GM19025 (cell line): ENCODE results near the gene BRME1.

ENCODE experiments used
- ATAC-seq: cut with Tn5 transposase; IDR thresholded peaks from one replicate; pipeline ENCODE4 v1.9.1; 2021; ENCODE audit warnings: mild to moderate bottlenecking, low read depth, moderate library complexity; ENCODE audit not compliant: unreplicated experiment

BRME1 gene

DNA sequence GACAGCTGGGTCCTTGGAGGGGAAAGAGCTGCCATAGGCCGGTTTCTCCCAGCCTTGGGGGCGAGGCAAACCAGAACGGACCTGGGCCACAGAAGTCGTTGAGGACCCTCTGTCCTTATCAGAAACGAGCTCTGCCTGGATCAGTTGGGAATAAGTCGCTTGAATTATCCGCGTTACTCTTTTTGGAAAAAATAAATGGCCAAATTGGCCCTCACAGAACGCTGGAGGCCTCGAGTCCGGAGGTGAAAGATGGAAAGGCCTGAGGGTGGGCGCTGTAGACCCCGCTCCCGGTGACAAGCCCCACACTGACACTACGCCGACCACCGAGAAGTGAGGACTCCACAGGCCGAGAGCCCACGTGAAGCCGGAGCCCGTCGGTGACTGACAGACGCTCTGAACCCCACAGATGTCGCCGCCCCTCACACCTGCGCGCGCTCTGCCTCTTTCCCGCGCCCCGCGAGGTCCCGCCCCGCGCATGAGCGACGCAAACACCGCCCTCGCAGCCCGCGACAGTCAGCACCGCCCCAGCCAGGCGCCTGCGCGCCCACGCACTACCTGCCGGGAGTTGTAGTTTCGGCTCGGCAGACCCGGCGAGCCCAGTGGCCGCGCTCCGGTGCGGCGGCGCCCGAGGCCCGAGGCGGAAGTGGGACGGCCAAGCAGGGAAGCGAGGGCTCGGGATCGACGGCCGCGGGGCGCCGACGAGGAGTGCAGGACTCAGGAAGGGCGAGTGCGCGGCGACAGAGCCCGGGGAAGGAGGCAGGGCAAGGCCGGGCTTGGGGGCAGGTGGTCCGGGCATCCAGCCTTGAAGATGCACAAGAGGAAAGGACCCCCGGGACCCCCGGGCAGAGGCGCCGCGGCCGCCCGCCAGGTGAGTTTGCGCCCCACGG is at the start of gene BRME1, which contains the start of gene CC2D1A:
TSS of gene BRME1 (minus strand) at position 484 of the 887 bp plus-strand sequence. CDS start 1,225 bp downstream, outside the sequence.
TSS of gene CC2D1A (plus strand) at position 568 of the 887 bp plus-strand sequence. CDS start at position 809, 241 bp downstream.
- peak; percentile 93 for ATAC-seq

DNA sequence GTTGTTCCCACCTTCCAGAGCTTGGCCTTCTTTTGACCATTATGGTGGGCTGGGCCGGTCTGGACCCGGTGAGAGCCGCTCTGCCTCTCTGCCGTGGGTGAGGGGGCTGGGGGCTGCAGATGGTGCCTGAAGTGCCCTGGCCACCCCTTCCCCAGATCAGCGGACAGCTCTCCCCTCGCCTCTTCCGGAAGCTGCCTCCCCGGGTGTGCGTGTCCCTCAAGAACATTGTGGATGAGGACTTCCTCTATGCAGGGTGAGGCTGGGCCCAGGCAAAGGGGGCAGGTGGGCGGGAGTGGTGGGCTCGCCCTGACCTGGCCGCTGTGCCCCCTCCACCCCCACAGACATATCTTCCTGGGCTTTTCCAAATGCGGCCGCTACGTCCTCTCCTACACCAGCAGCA is 48.3 kb upstream of the BRME1 start:
- ATAC-seq, result no peak

DNA sequence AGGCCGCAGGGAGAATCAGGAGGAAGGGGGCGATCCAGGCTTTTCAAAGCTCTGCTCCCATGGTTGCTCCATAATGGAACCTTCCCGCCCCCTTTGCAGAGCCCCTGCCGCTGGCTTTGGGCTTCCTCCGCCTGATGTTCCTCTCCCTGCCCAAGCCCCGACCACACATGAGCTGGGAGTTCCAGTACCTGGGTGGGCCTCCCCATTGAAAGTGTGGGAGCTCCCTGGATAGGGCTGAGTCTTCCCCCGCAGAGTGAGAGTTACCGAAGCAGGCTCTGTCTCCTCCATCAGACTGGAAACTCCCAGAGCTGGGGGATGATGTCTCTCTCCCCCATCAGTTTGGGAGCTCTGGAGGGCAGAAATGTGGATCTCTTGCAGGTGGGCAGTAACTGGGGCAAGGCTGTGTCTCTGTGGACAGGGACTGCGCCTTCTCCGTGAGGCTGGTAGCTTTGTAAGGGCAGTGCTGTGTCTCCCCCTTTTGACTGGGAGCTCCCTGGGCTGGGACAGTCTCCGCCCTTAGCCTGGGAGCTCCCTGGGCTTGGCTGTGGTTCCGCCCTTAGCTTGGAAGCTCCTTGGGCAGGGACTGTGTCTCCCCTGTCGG is 47.1 kb upstream of the BRME1 start:
- no peak for ATAC-seq

GRCh38 chr19:13952154-13952930 is 46.4 kb upstream of the BRME1 start, which contains the start of gene DCAF15:
DCAF15 (plus strand) TSS chr19:13952509; CDS start chr19:13952513, 4 bp downstream.
- ATAC-seq, result peak; percentile 95

DNA sequence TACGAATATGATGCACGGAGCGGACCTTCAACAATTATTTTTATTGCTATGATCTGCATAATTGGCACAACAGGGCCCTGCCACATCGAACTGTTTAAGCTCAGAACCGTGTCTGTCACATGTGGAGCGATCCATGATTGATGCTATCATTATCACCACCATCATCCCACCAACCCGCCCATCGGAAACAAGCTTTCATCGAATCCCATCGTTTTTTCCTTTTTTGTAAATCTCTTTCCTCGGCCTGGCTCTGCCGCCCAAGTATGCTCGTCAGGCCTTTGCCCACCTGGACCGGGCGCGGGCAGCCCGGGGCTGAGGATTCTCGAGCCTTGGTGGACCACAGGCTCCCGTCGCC is 45.9 kb upstream of the BRME1 start:
- no peak for ATAC-seq

DNA sequence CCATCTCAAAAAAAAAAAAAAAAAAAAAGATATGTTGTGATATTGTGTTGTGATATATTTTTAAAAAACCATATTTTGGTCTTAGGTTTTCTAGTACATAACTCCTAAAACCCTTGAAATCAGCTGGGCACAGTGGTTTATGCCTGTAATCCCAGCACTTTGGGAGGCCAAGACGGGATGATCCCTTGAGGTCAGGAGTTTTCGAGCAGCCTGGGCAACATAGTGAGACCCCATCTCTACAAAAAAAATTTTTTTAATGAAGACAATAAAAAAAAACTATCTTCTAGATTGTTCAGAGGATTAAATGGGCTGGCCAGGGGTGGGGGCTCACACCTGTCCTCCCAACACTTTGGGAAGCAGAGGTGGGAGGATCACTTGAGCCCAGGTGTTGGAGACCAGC is 45.1 kb upstream of the BRME1 start:
- ATAC-seq, result no peak

DNA sequence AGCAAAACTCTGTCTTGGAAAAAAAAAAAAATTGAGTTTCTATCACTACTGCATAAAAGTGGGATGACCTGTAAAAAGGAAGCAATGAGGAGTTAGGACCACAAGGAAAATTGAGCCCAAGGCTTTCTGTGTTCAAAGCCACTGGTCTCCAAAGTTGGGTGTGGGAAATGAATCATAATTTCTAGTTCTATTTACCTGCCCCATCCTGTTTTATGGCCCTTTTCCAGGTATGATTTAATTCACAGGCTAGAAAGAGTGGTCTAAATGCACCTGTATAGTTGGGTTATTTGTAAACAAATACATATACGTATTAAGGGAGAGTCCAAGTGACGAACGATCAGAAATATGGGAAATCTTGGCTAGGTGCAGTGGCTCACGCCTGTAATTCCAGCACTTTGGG is 40.5 kb upstream of the BRME1 start:
- ATAC-seq, result no peak

GRCh38 chr19:13942023-13942684 is 36.2 kb upstream of the BRME1 start:
- no peak for ATAC-seq

DNA sequence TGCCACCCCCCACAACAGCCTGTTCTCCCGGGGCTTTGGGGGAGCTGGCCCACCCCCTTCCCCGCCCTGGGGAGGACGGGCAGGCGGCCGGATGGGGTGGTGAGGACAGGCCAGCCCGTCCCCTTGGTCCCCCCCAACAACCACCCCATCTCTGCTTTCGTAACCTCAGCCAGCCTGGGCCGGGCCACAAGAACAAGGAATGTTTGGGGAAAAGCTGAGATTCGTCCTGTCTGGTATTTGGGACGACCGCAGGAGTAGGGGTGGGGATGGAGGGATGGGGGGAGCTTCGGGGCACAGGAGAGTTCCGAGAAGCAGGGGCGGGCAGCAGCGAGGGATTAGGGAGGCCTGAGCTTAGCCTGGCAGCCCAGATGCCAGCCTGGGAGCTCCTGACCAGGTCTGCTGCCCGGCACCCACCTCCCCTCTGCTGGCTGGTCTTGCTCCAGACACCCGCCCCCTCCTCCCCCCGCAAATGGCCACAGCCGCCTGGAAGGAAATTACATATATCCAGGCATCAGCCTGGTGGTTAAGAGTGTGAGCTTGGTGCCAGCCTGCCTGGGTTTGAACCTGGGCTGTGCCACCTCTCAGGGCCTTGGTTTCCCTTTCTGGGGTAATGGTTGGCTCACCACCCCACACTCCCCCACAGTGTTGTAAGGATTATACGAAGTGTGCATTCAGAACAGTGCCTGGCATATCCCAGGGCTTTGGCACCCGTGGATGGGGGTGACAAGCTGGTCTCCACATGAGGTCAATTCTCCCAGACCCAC is 32.6 kb upstream of the BRME1 start, which contains the start of gene PODNL1:
TSS of gene PODNL1 (minus strand) at position 117 of the 764 bp plus-strand sequence. CDS start 236 bp downstream, outside the sequence.
- ATAC-seq, result no peak

- no peak for ATAC-seq
These were observed 31.8 kb upstream of the BRME1 start for GRCh38 chr19:13937479-13938300.

GRCh38 chr19:13935765-13936510 is 30.0 kb upstream of the BRME1 start:
- ATAC-seq, result no peak

GRCh38 chr19:13934785-13935109 is 28.8 kb upstream of the BRME1 start:
- no peak for ATAC-seq

DNA sequence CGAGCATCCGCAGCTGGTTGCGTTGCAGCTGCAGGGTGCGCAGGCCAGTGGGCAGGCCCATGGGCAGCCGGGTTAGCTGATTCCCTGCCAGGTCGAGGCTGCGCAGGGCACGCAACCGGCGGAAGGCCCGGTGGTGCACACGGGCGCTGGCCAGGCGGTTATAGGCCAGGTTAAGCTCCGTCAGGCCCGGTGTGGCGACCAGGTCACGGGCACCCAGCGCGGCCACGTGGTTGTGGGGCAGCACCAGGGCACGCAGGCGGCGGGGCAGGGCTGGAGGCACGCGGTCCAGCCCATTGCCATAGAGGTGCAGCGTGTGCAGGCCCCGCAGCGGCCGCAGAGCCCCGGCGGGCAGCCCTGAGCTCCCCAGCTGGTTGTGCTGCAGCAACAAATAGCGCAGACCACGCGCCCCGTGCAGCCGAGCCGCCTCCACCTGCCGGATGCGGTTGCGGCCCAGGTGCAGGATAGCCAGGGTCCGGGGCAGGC is 27.0 kb upstream of the BRME1 start:
- no peak for ATAC-seq

GRCh38 chr19:13932149-13932637 is 26.3 kb upstream of the BRME1 start:
- no peak for ATAC-seq

DNA sequence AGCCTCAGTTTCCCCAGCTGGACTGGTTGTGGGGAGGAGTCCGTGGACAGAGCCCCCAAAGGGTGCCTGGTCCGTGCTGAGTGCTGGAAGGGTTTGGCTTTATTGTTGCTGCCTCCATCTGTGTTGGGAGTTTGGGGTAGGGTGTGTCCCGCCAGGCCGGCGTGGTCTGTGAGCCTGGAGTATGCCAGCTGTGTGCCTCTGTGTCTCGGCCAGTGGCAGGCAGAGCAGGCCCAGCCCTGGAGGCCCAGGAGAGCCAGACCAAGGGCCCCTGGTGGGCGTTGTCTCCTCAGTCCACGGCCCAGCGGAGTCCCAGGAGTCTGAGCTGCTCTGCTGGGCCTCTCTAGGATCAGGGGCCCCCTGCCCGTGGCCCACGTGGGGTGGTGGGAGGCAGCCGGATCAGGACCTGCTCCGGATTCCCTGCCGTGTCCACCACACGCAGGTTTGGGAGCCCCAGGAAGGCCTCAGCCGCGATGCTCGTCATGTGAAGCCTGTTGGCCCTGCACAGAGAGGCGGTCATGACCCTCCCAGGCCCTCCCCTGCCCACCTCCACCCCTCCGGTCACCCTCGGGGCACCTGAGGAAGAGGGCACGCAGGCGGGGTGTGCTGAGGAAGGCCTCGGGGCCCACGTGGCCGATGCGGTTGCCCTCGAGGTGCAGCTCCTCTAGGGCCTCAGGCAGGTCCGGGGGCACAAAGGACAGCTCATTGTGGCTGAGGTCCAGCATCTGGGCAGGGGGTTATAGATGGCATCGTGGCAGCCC is 25.7 kb upstream of the BRME1 start:
- no peak for ATAC-seq

- no peak for ATAC-seq
These were observed 24.5 kb upstream of the BRME1 start for GRCh38 chr19:13930402-13930801.

GRCh38 chr19:13929956-13930355 is 24.0 kb upstream of the BRME1 start:
- ATAC-seq, result no peak
